Neutrophil (primary cell): ENCODE data around the gene PAQR7.

ENCODE experiments used
- H3K27ac ChIP-seq: fragments of 200-600 bp; sonication (generic); 2 replicates; pipeline ENCODE4 v1.5.1; 2016; ENCODE audit warnings: mild to moderate bottlenecking, moderate library complexity
- H3K27me3 ChIP-seq: fragments of 200-600 bp; sonication (generic); 2 replicates; pipeline ENCODE4 v1.6.0; 2016; ENCODE audit warnings: mild to moderate bottlenecking
- H3K36me3 ChIP-seq: fragments of 200-600 bp; sonication (generic); 2 replicates; pipeline ENCODE4 v1.5.1; 2017
- H3K4me1 ChIP-seq, 2 experiments: fragments of 200-600 bp in 1 of 2; sonication (generic) in 1 of 2; 1 replicate in 1 of 2; 2 replicates in 1 of 2; pipeline versions ENCODE4 v1.5.1 to v1.6.1; 2013 to 2016; ENCODE audit warnings: low read depth in 1 of 2, low read length in 1 of 2, mild to moderate bottlenecking in 1 of 2, moderate library complexity in 1 of 2; ENCODE audit not compliant: control insufficient read depth in 1 of 2, insufficient read depth in 1 of 2
- H3K4me3 ChIP-seq, 2 experiments: fragments of 200-600 bp in 1 of 2; sonication (generic) in 1 of 2; 1 replicate in 1 of 2; 2 replicates in 1 of 2; pipeline ENCODE4 v1.5.1; 2013 to 2016; ENCODE audit warnings: low read depth in 1 of 2, low read length in 1 of 2, mild to moderate bottlenecking in 1 of 2, moderate library complexity in 1 of 2
- H3K9me3 ChIP-seq: fragments of 200-600 bp; sonication (generic); 2 replicates; pipeline ENCODE4 v1.5.1; 2016
- TF ChIP-seq, protein P1 (sequence below): fragments of 200-600 bp; sonication (generic); IDR thresholded peaks from 2 replicates; pipeline ENCODE4 v1.5.1; 2016; ENCODE audit warnings: antibody characterized with exemption

The PAQR7 gene

DNA sequence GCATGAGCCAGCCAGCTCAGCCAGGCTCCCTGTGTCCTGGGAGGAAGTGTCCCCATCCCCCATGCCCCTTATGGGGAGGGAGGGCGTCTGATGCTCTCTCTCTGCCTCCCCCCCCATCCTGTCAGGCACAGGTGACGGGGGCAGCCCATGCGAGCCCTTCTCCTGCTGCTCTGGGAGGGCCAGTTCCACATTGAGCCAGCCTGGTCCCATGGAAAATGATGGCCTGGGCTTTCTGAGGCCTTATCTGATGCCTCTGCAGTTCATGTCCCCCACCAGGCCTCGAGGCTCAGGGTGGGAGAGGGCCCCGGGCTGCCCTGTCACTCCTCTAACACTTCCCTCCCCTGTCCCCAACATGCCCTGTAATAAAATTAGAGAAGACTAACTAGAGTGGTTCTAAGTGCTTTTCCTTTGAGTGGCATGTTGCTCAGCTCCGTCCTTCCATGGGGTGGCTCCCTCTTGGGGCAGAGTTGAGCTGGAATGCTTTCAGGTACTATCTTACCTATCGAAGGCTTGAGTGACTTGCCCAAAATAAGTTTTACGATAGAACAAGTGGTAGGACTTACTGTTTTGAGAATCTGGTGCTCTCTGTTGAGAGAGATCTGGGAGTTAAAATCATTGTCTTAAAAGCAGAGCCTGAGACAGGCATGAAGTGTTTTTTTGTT lies 57.5 kb downstream of the PAQR7 start:
- H3K27me3 ChIP-seq: no peaks in the 10 kb centered on the region
- H3K36me3 ChIP-seq: peaks cover 17% of the 10 kb centered on the region
- TF ChIP-seq, protein P1, sequence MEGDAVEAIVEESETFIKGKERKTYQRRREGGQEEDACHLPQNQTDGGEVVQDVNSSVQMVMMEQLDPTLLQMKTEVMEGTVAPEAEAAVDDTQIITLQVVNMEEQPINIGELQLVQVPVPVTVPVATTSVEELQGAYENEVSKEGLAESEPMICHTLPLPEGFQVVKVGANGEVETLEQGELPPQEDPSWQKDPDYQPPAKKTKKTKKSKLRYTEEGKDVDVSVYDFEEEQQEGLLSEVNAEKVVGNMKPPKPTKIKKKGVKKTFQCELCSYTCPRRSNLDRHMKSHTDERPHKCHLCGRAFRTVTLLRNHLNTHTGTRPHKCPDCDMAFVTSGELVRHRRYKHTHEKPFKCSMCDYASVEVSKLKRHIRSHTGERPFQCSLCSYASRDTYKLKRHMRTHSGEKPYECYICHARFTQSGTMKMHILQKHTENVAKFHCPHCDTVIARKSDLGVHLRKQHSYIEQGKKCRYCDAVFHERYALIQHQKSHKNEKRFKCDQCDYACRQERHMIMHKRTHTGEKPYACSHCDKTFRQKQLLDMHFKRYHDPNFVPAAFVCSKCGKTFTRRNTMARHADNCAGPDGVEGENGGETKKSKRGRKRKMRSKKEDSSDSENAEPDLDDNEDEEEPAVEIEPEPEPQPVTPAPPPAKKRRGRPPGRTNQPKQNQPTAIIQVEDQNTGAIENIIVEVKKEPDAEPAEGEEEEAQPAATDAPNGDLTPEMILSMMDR: no peak
- no peak overlapping the region for H3K27ac ChIP-seq
- H3K4me3 ChIP-seq: no peak overlapping the region
- no peaks in the 10 kb centered on the region for H3K9me3 ChIP-seq
- peaks cover 22 to 24% of the 10 kb centered on the region in 2 experiments for H3K4me1 ChIP-seq

DNA sequence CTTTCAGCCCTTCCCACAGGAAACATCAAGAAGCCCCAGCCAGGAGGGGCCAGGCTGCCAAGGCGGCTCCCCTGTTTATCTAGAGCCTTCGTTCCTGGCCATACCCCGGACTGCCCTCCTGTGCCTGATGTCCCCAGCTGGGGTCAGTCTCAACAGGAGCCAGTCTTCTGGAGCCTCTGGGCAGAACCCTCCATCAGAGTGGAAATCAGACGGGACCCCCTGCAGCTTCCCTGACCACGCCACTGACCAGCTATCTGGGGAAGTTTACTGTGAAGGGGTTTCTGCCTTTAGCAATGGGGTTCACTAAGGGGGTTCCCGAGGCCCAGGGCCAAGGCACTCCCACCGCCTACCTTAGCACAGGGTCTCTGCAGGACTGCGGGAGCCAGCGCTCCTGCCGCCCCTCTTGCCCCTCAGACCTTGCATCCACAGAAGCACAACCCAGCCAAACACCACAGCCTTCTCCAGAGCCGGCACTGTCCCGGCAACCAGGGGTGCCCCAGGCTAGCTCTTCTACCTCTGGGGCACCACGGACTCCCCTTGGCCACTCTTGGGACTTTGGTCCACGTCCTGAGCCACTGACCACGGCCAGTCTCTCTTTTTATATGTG lies 59.3 kb downstream of the PAQR7 start:
- TF ChIP-seq, protein P1: no peak
- H3K36me3 ChIP-seq: peaks cover 17% of the 10 kb centered on the region
- H3K27ac ChIP-seq: no peak overlapping the region

DNA sequence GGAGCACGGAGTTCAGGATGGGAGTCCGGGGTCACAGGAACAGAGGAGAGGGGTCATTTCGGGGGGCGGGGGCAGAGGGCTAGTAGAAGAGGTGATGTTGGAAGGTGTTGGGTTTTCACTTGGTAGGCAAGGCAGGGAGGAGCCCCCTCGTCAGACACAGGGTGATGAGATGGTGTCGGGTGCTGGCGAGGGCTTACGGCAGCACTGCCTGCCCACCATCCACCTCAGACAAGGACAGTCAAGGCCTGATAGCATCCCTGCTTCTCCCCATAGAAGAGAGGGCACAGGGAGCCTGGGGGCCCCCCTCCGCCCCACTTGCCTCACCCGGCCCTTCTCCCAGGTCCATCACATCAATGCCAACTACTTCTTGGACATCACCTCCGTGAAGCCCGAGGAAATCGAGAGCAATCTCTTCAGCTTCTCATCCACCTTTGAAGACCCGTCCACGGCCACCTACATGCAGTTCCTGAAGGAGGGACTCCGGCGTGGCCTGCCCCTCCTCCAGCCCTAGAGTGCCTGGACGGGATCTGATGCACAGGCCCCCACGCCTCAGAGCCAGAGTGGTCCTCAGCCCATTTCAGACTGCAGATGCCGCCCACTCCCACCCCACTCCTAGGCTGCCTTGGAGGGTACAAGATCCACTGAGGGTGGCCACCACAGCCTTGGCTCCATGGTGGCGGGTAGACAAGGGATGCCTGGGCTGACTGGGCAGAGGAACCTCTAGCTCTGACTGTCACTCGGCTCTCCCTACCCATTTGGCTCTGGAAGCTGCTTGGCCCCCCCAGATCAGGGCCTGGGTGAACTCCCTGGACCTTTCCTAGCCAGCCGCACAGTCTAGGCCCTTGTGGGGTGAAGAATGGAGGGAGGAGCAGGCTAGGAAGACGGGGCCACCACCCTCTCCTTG lies 60.0 kb downstream of the PAQR7 start:
- Histone ChIP-seq H3K4me1 (peaks cover 7 to 14% of the 10 kb centered on the region in 2 experiments), H3K36me3 (peaks cover 17% of the 10 kb centered on the region), H3K27ac (no peak overlapping the region), H3K9me3 (no peaks in the 10 kb centered on the region), H3K27me3 (no peaks in the 10 kb centered on the region), H3K4me3 (no peak overlapping the region)
- TF ChIP-seq, protein P1: no peak

More for the DNA sequence above, 59.3 kb downstream of the PAQR7 start:
- Histone ChIP-seq H3K4me3 (no peak overlapping the region), H3K4me1 (peaks cover 14 to 15% of the 10 kb centered on the region in 2 experiments), H3K9me3 (no peaks in the 10 kb centered on the region), H3K27me3 (no peaks in the 10 kb centered on the region)

DNA sequence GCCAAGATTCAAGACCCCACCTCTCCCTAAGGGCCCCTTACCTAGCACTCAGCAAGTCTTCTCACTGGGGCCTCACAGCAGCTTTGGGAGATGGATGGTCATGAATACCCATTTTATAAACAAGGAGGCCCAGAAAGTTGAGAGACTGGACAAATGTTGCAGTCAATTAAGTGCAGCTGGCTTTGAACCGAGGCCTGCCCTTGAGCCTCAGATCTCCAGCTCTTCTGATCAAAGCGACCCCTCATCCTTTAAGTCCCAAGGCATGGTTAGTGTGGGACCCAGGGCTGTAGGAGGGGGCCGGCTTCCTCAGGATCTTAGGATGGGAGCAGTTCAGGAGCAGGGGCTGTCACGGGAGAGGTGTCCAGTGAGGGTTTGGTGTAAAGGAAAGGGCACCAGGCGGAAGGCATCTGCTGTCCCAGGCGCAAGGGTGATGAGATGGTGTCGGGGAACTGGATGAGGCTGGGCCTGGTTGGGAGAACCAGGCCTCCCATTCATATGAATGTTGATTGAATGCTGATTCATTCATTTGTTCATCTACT lies 60.9 kb downstream of the PAQR7 start:
- Histone ChIP-seq H3K9me3 (no peaks in the 10 kb centered on the region), H3K27me3 (no peaks in the 10 kb centered on the region), H3K4me3 (no peak overlapping the region), H3K4me1 (peaks cover 12 to 18% of the 10 kb centered on the region in 2 experiments), H3K27ac (no peak overlapping the region), H3K36me3 (peaks cover 17% of the 10 kb centered on the region)
- TF ChIP-seq, protein P1: no peak

DNA sequence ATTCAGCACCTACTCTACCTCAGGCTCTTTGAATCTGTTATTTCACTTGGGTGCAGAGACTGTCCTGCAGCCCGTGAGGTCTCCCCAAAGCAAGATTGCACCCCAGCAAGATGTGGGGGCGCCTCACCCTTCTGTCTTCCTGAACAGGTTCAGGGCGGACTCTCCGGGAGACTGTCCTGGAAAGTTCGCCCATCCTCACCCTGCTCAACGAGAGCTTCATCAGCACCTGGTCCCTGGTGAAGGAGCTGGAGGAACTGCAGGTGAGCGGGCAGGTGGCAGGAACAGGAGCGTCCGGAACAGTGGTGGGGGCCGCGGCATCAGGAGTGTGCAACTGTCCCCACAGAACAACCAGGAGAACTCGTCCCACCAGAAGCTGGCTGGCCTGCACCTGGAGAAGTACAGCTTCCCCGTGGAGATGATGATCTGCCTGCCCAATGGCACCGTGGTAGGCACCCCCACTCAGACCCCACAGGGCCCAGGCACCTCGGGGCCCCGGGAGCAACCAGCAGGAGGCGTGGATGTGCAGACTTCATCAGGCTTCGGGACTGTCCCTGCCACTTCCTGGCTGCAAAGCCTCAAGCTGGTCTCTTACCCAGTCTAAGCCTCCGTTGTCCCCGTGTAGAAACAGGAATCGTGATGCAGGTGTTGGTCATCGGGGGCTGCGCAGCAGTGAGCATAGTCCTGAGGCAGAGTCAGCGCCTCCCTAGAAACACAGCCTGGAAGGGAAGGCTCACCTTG lies 61.6 kb downstream of the PAQR7 start:
- Histone ChIP-seq H3K27me3 (no peaks in the 10 kb centered on the region), H3K27ac (no peak overlapping the region), H3K4me1 (peaks cover 12 to 17% of the 10 kb centered on the region in 2 experiments), H3K9me3 (no peaks in the 10 kb centered on the region), H3K4me3 (no peak overlapping the region), H3K36me3 (peaks cover 17% of the 10 kb centered on the region)
- TF ChIP-seq, protein P1: no peak
